Ramos (cell line): ENCODE measurements around the gene MCC.

Experiments used
- in situ Hi-C: fragments of 300-500 bp; cut with MboI; formaldehyde crosslinking; loops from one replicate; pipeline ENCODE4 v1.14.3; 2022; ENCODE audit warnings: low sequenced_read_pairs; ENCODE audit not compliant: unreplicated experiment

MCC gene

DNA sequence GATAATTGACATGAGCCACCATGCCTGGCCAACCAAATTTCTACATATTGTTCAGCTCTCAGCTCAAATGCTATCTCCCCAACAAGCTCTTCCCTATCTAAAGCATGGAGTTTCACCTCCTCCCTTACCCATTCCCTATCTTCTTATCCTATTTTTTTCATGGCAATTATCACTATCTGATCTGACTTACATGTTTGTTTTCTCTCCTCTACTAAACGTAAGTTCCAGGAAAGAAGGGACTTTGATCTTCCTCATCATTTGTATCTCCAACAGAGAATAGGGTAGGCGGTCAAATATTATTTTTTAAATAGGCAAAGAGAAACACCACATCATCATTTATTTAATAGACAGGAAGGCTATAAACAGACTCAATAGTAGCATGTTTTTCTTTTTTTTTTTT lies 381.4 kb downstream of the MCC start:
- in situ Hi-C loops, result no loop called here

DNA sequence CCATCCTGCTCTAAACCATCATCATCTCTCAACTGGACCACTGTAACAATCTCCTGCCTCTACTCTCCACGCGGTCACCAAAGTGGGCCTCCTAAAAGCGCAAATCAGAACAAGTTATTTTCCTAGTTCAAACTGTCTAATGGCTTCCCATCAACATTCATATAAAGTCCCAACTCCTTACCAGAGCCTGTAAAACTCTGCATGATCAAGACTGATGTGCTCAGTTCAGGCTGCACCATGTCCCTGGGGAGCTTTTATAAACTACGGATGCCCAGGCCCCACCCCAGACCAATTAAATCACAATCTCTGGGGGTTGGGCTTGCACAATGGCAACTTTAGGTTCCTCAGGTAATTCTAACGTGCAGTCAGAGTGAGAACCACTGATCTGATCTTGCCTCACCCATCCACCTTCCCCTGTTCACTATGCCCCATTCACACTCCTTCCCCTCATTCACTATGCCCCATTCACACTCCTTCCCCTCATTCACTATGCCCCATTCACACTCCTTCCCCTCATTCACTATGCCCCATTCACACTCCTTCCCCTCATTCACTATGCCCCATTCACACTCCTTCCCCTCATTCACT lies 382.5 kb downstream of the MCC start:
- in situ Hi-C loops, result no loop called here

DNA sequence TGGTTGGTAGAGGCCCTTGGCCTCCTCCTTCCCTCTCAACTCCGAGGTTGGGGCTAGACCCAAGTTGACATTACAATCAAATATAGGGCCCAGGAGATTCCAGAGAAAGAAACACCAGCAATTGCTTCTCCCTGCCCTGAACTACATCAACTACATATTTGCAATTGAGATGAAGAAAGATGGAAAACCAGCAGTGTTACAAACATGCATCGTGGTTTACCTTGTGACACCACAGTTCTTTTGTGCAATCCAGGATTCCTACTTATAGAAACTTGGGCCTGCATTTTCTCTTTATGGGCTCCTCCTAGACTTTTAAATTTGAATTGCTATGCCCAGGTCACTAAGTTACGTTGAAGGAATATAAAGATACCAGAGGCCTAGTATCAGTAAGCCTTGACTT lies 384.9 kb downstream of the MCC start:
- in situ Hi-C loops, result no loop called here

DNA sequence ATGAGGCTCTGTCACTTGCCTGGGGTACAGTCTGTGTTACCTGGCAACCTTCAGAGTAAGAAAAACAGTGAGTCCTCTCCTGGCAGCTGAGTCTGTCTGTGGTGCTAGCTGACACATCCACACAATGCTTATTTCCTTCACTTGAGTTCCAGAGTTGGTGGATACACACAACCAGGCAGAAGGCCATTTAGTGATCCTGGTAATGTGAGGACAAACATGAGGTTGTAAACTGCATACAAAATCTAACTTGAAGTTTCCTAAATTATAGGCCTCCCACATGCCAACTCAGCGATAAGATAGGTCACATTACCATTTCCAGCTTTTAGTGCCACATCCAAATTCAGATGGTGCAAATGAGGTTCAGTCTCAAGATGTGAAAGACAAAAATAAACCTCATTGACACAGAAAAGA lies 386.1 kb downstream of the MCC start:
- in situ Hi-C loops, result no loop called here

DNA sequence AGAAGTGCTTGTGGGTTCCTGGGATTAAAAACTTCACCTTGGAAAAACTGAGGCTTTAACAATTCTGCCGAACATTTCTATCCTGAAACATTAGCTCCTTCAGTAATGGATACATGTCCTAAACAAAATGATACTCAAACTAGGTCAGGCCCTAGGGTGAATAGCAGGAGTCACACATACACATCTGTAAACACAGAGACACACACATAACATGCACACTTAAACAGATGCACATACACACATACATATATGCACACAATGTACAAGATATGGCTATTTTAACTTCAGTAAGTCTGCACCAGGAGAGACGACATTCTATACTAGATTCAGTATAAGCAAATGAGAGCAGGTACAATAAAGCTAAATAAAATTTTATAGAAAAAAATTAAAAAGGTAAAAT lies 387.3 kb downstream of the MCC start:
- in situ Hi-C loops, result no loop called here

DNA sequence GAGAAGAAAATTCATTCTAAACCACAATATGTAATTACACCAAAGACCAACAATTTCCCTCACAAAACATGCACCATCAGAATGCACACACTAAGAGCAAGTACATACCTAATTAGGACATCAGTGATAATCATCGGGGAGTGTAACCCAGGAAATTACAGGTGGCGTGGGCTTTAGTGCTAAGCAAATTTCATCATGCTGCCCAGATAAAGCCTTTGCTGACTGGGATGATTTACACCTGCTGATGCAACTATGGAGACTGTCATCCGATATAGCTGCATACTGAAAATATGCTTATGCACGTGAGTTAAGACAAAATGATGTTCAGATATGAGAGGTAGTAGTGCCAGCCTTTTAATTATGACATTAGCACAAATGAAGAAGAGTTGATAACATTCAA lies 388.4 kb downstream of the MCC start:
- in situ Hi-C loops, result no loop called here

DNA sequence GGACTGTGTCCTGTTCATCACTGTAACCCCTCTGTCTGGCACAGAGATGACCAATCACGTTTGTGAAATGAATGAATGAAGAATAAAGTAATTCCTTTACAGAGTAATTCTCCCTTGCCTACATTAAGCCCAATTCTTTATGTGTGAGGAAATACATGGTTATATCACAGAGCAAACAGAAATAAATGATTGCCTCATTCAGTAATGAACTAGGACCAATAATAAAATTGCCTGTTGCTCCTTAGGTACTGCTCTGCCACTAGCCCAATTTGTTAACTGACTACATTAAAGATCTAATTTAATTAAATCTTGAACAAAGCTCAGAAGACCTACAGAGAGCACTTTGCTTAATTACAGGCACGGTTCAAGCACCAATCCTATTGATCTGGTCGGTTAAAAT lies 389.9 kb downstream of the MCC start:
- in situ Hi-C loops, result no loop called here

DNA sequence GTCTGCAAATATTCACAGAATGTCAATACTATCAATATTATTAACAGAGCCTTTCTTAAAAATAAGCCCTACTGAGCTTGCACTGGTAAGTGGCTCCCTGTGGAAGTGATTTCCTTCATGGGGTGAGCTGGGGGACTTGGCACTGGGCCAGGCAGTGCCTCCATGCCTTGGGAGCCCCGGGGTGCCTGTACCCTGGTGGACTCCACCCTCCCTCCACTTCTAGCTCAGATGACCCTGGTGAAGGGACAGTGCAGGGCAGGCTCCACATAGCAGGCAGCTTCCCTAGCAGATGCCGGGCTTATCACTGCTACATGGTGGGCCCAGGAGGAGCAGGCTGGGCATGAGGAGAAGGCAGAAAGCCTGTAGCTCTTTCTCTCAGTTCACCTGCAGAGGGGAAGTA lies 392.4 kb downstream of the MCC start:
- in situ Hi-C loops, result no loop called here

DNA sequence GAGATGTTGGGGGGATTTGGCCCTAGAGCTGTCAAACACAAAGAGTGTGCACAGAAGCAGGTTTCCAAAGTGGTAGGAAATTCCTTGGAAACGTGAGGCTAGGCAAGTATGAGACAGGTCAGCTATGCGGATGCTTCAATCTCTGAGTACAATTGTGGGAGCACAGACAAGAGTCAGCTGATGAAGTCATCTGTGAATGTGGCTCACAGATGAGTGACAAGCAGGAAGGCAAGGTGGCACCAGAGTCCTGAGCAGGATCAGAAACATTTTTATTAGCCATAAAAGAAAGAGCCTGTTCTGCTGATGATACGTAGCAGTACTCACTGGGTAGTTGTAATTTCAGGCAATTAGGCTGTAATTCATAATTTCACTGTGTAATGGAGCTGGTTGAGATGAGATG lies 394.7 kb downstream of the MCC start:
- in situ Hi-C loops, result no loop called here

DNA sequence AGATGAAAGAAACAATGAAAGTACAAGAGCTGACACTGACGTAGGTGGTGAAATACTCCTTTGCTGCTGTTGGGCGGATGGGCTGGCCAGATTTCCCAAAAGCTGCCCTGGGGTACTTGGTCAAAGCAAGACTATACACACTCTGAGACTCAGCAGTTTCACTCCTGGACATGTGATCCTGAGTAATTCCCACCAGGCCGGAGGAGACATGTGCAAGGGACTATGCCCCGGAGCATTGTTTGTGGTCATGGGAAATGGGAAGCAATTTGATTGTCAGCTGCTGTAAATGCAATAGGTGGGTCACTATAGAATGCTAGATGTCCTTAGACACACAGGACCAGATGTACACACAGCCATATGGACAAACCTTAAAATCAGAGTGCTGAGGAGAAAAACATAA lies 395.6 kb downstream of the MCC start:
- in situ Hi-C loops, result no loop called here

DNA sequence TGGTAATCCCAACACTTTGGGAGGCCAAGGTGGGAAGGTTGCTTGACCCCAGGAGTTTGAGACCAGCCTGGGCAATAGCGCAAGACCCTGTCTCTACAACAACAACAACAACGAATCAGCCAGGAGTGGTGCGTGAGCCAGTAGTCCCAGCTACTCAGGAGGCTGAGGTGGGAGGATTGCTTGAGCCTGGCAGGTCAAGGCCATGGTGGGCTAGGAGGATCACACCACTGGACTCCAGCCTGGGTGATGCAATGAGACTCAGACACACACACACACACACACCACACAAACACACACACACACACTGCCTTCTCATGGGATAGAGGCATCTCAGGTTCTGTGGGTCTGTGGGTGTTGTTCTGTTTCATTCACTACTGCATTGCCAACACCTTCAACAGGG lies 396.6 kb downstream of the MCC start:
- in situ Hi-C loops, result no loop called here

DNA sequence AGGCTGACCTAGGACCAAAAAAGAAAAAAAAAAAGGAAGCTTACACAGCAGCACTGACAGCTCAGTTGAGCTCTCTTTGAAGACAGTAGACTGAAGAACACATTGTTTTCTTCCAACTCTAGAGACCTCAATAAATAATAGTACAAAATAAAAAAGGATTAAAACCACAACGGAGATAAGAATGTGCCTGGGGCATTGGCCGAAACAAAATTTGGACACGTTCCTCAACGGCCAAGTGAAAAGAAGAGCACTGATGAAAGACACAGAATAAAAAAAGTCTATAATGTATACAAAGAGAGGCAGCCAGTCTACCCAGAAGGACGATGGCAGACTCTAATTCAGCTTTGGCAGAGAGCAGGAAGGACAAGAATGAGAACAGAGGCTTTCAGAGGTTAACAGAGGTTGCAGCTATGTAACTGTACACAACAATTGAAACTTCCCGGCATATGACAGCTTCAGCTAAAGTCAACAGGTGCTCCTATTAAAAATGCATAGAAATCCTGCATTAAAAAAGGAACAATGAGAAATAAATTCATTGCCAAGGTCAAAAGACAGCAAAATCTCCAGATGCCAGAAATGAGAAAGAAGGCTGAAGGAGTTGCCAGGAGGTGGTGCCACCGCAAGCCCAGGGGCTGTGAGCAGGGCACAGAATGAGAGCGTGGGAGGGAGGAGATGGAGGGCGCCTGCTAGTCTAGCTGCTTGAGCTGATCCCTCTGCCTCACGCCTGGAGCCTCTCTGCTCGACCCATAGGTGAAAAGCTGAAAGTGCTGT lies 397.7 kb downstream of the MCC start:
- in situ Hi-C loops, result no loop called here

DNA sequence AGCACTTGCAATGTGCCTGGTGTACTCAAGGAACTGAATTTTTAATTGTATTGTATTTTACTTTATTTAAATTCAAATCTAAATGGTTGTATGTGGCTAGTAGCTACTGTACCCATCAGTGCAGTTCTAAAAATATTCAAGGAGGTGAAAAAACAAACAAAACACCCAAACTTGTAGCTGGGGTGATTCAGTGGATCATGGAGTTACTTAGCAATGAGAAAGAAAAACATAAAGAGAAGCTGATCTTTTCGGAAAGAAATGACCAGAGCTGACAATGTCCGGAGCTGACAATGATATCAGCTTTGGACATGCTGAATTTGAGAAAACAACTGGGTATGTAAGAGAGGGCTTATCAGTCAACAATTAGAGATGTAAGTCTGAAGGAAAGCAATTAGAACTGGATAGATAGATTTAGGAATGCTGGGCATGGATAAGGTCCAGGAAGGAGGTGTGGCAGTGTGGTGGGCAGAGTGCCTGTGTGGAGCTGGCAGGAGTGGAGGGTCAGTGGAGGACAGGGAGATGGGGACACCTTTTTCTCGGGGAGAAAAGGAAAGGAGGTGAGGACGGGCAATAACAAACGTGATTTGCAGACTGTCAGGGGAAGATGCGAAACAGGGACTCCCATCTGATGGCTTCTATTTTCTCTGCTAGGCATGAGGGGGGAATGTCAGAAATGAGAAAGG lies 398.5 kb downstream of the MCC start:
- in situ Hi-C loops, result no loop called here

DNA sequence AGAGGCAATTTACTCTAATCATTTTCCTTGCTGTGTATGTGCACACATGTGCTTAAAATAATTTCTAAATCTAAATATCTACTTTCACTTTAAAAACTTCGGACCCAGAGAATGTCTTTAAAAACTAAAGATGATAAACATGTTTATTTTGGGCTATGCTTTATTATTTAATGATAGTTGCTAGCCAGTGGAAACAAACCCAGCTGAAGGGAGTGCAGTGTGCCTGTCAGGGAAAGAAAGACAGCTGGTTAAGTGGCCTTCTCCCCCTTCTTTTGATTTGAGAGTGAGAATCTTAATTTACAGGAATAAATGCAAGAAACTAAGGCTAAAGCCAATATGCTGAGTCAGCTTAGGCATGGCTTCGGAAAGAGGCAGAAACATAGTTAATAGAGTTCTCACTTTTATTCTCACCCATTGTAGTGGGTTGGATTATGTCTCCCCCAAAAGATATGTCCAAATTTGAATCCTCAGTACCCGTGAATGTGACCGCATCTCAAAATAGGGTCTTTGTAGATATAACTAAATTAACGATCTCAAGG lies 400.2 kb downstream of the MCC start:
- in situ Hi-C loops, result no loop called here

DNA sequence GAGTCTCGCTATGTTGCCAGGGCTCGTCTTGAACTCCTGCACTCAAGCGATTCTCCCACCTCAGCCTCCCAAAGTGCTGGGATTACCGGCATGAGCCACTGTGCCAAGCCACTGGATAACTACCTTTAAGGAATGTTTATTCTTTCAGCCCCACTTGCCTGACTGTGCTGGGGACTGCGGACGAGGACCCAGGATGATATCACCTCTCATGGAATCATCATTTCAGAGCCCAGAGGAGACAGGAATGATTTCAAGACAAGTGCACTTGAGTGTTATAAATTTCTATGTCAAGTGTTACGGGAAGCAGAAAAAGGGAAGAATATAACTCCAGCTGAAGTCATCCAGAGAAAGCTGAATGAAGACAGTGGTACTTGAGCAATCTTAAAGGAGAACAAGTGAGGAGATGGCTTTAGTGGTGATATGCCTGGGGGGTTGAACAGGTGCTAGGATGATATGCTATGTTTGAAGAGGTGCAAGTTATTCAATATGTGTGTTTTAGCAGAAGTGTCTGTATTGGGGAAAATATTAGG lies 402.3 kb downstream of the MCC start:
- in situ Hi-C loops, result no loop called here

DNA sequence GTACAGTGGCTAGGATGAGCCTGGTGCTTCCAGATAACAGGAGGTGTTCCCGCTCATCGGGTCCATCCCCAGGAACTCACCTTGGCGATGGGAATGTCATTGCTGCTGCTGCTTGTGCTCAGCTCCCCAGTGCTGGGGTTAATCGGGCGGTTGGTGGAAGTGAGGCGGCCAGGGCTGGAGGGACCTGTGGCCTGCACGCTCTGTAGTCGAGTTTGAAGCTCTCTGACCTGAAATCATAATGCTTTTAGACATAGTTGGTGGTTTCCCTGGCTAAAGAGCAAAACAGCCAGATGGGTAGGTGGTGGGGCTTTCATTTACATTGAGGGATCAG lies 403.2 kb downstream of the MCC start:
- in situ Hi-C loops, result no loop called here

DNA sequence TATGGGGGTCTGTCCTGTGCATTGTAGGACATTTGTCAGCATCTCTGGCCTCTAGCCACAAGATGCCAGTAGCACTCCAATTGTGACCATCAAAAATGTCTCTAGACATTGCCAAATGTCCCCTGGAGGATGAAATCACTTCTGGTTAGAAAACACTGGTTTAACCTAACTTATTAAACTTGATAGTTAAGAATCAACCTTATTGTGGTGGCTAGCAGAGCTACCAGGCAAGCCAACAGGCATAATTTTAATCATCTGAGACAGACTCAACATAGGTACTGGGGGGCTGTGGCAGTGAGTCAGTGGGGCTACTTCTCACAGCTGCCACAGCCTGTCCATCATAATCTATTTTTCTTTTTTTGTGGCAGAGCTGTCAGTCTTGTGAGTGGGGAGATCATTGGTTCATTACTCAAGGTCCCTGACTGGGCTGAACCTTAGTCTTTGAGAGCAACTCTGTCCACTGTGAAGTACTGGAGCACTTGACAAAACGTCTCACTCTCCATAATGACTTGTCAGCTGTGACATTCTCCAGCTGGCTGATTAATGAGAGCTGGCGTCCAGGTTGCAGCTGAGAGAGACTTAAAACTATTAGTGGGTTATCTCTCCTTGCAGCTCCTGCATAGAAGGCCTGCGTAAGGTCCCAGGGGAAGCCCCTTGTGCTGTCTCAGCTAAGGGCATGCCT lies 403.7 kb downstream of the MCC start:
- in situ Hi-C loops, result no loop called here

DNA sequence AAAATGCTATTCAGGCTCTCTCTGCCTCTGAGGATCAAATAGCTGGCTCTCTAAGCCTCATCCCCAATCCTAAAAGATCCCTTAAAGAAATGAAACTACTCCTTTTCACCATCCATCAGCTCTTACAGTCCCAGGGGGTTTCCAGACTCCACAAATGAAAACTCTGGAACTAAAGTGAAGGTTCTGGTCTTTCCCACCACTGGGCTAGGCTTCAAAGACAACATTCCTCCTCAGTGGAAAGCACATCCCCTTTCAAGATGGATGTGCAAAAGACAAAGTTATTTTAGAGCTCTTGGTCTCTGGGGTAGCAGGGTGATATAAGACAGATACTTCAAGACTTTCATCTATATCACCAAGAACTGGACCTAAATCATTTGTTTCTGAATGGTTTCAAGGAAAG lies 404.8 kb downstream of the MCC start:
- in situ Hi-C loops, result no loop called here

DNA sequence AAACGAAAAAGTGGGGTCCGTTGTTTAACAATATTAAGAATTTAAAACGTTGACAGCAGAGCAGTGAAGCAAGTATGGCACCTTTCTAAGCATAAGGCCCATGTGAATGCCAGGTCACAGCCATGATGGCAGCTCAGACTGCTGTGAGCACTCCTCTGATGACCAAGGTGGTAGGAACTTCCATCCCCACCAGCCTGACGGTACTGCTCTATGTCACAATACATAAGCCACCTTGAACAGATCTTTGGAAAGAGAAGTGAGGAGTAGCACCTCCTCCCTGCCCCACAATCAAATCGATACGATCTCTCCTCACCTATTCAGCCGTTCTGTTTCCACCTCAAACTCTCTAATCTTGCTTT lies 405.7 kb downstream of the MCC start:
- in situ Hi-C loops, result no loop called here

DNA sequence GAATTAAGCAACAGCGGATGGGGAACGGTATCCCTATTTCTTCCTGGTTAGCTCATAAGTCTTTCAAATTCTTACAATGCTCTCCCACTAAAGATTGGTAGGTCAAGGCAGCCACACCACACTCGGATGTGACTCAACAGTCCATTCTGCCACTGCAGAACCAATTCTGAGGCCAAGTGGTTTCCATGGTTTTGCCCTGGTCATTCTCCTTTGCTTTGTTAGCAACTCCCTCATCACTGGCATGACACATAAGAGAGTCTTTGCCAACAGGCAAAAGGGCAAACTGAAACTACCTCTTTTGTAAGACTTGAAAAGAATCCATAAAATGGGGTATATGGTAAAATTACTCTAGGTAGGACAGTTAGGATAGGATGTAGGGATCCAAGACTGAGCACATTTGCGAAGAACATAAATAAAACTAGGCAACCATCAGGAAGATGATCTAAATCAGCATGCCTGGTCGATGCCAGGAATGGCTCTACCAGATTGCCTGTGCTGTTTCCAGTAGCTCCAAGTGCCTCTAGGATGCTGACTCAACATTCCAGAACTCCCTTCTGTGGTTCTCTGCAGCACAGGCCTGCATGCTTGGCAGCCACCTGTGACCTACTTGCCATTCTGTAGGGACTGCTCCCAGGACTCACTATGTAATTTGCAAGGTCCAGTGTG lies 406.2 kb downstream of the MCC start:
- in situ Hi-C loops, result no loop called here
